Astrocyte (in vitro differentiated cells and primary cell): ENCODE data around the gene PROSER3. TPM values are rescaled to one million over a fixed set of nuclear protein-coding genes. Genes with fewer than 3 reads are reported as not detected.

Experiments used
- DNase-seq: peaks from one replicate; pipeline ENCODE4 v3.0.0-alpha.2; 2010; ENCODE audit warnings: low read depth
- FAIRE-seq: peaks from 2 replicates; lab custom pipeline; 2011; peaks lifted over from hg19 to GRCh38; lab: Jason Lieb, UNC
- H2AFZ ChIP-seq: 2 replicates; pipeline ENCODE4 v1.6.0; 2012; ENCODE audit warnings: low read depth, low read length, inconsistent platforms
- H3K27ac ChIP-seq: 2 replicates; pipeline ENCODE4 v1.5.1; 2011; ENCODE audit warnings: low read depth, low read length, inconsistent platforms
- H3K27me3 ChIP-seq: 2 replicates; pipeline ENCODE4 v1.6.0; 2011; ENCODE audit warnings: low read length, inconsistent platforms; ENCODE audit not compliant: insufficient read depth
- H3K36me3 ChIP-seq: 2 replicates; pipeline ENCODE4 v1.5.1; 2011; ENCODE audit warnings: low read length, inconsistent platforms; ENCODE audit not compliant: insufficient read depth
- H3K4me1 ChIP-seq: 2 replicates; pipeline ENCODE4 v1.5.1; 2011; ENCODE audit warnings: low read length, inconsistent platforms; ENCODE audit not compliant: insufficient read depth
- H3K4me2 ChIP-seq: 2 replicates; pipeline ENCODE4 v1.6.0; 2012; ENCODE audit warnings: low read length, inconsistent platforms
- H3K4me3 ChIP-seq: 2 replicates; pipeline ENCODE4 v1.5.1; 2011; ENCODE audit warnings: low read depth, mild to moderate bottlenecking, low read length, inconsistent platforms; ENCODE audit not compliant: insufficient read depth
- H3K79me2 ChIP-seq: 2 replicates; pipeline ENCODE4 v1.6.0; 2012; ENCODE audit warnings: mild to moderate bottlenecking, low read length, inconsistent platforms; ENCODE audit not compliant: insufficient read depth
- H3K9ac ChIP-seq: 2 replicates; pipeline ENCODE4 v1.6.0; 2012; ENCODE audit warnings: mild to moderate bottlenecking, low read length, inconsistent platforms
- H3K9me3 ChIP-seq: 2 replicates; pipeline ENCODE4 v1.5.1; 2012; ENCODE audit warnings: low read depth, mild to moderate bottlenecking, low read length, inconsistent platforms; ENCODE audit not compliant: insufficient read depth
- H4K20me1 ChIP-seq: 2 replicates; pipeline ENCODE4 v1.6.0; 2012; ENCODE audit warnings: low read length, inconsistent platforms; ENCODE audit not compliant: insufficient read depth
- H3K27ac Mint-ChIP-seq: one replicate; pipeline ENCODE4 v1.8.0; 2021; ENCODE audit warnings: mild to moderate bottlenecking, mixed read lengths; ENCODE audit not compliant: unreplicated experiment
- H3K27me3 Mint-ChIP-seq: one replicate; pipeline ENCODE4 v1.8.0; 2021; ENCODE audit warnings: low read depth, mixed read lengths; ENCODE audit not compliant: unreplicated experiment
- H3K36me3 Mint-ChIP-seq: one replicate; pipeline ENCODE4 v1.8.0; 2021; ENCODE audit warnings: low read depth, mixed read lengths; ENCODE audit not compliant: unreplicated experiment
- H3K4me1 Mint-ChIP-seq: one replicate; pipeline ENCODE4 v1.8.0; 2021; ENCODE audit warnings: low read depth, mixed read lengths; ENCODE audit not compliant: unreplicated experiment
- H3K4me3 Mint-ChIP-seq: one replicate; pipeline ENCODE4 v1.8.0; 2021; ENCODE audit warnings: mild to moderate bottlenecking, moderate library complexity, mixed read lengths; ENCODE audit not compliant: unreplicated experiment
- H3K9me3 Mint-ChIP-seq: one replicate; pipeline ENCODE4 v1.8.0; 2021; ENCODE audit warnings: mild to moderate bottlenecking, mixed read lengths; ENCODE audit not compliant: unreplicated experiment
- CTCF ChIP-seq: IDR thresholded peaks from 2 replicates; pipeline ENCODE4 v1.5.1; 2011; ENCODE audit warnings: low read depth, mild to moderate bottlenecking, inconsistent platforms, low read length, moderate library complexity; ENCODE audit not compliant: insufficient read depth
- EZH2 ChIP-seq: IDR thresholded peaks from 2 replicates; pipeline ENCODE4 v1.6.1; 2012; ENCODE audit warnings: mild to moderate bottlenecking, low read length, inconsistent platforms; ENCODE audit not compliant: insufficient read depth
- total RNA-seq: library from RNA; stranded (reverse); gene quantifications from 2 replicates; pipeline ENCODE4 v1.2.1, GENCODE V29; 2021

Gene PROSER3
- total RNA-seq, 1 donor from 2014 or later, result 35.6 TPM

GRCh38 chr19:35797663-35798062 is 39.7 kb downstream of the PROSER3 start:
- DNase-seq, result no peak
- no peak overlapping the region for H3K4me3 ChIP-seq
- no peaks in the 10 kb centered on the region for H3K4me1 ChIP-seq
- no peaks in the 10 kb centered on the region for H4K20me1 ChIP-seq
- no peaks in the 10 kb centered on the region for H3K79me2 ChIP-seq
- Mint-ChIP-seq H3K4me1 (no peaks in the 10 kb centered on the region), H3K27ac (no peak overlapping the region), H3K27me3 (peaks cover 53% of the 10 kb centered on the region), H3K4me3 (no peak overlapping the region), H3K36me3 (no peaks in the 10 kb centered on the region), H3K9me3 (peaks cover 7% of the 10 kb centered on the region)
- no peak for FAIRE-seq
- H3K27me3 ChIP-seq, result peaks cover 17% of the 10 kb centered on the region
- H3K4me2 ChIP-seq, result no peak overlapping the region
- no peak overlapping the region for H2AFZ ChIP-seq
- H3K9ac ChIP-seq, result no peak overlapping the region
- no peaks in the 10 kb centered on the region for H3K9me3 ChIP-seq
- TF ChIP-seq CTCF (no peak), EZH2 (no peak)
- H3K27ac ChIP-seq, result no peak overlapping the region
- no peaks in the 10 kb centered on the region for H3K36me3 ChIP-seq

GRCh38 chr19:35801828-35802227 is 43.9 kb downstream of the PROSER3 start:
- no peak for TF ChIP-seq EZH2
- H3K9me3 ChIP-seq, result no peaks in the 10 kb centered on the region
- no peaks in the 10 kb centered on the region for H3K36me3 ChIP-seq
- H3K79me2 ChIP-seq, result no peaks in the 10 kb centered on the region
- DNase-seq, result no peak
- no peak overlapping the region for H2AFZ ChIP-seq
- no peak overlapping the region for H3K4me2 ChIP-seq
- H3K36me3 Mint-ChIP-seq, result no peaks in the 10 kb centered on the region
- H3K4me3 Mint-ChIP-seq, result no peak overlapping the region
- no peaks in the 10 kb centered on the region for H4K20me1 ChIP-seq
- H3K27ac ChIP-seq, result no peak overlapping the region
- peaks cover 9% of the 10 kb centered on the region for H3K27me3 ChIP-seq
- peaks cover 57% of the 10 kb centered on the region for H3K27me3 Mint-ChIP-seq
- no peak overlapping the region for H3K4me3 ChIP-seq
- no peaks in the 10 kb centered on the region for H3K4me1 ChIP-seq
- H3K4me1 Mint-ChIP-seq, result no peaks in the 10 kb centered on the region
- peaks cover 7% of the 10 kb centered on the region for H3K9me3 Mint-ChIP-seq
- no peak for FAIRE-seq
- H3K27ac Mint-ChIP-seq, result no peak overlapping the region
- H3K9ac ChIP-seq, result no peak overlapping the region

- Mint-ChIP-seq H3K4me3 (no peak overlapping the region), H3K4me1 (no peaks in the 10 kb centered on the region), H3K9me3 (peaks cover 7% of the 10 kb centered on the region), H3K36me3 (no peaks in the 10 kb centered on the region), H3K27me3 (peaks cover 57% of the 10 kb centered on the region), H3K27ac (no peak overlapping the region)
- Histone ChIP-seq H3K4me3 (no peak overlapping the region), H3K36me3 (no peaks in the 10 kb centered on the region), H3K4me2 (no peak overlapping the region), H3K27ac (no peak overlapping the region), H2AFZ (no peak overlapping the region), H3K79me2 (no peaks in the 10 kb centered on the region), H4K20me1 (no peaks in the 10 kb centered on the region), H3K9me3 (no peaks in the 10 kb centered on the region), H3K9ac (no peak overlapping the region), H3K4me1 (no peaks in the 10 kb centered on the region), H3K27me3 (no peaks in the 10 kb centered on the region)
- TF ChIP-seq CTCF (no peak), EZH2 (no peak)
- DNase-seq (no peak), FAIRE-seq (no peak)
Observed at GRCh38 chr19:35805526-35806102, 47.6 kb downstream of the PROSER3 start.
